HepG2 (cell line): ENCODE results near the gene SPAG7. TPM values are rescaled to one million over a fixed set of nuclear protein-coding genes. Genes with fewer than 3 reads are reported as not detected.

ENCODE experiments used
- GATAD1 ChIP-seq: IDR thresholded peaks from 2 replicates; pipeline ENCODE4 v1.6.1; 2016; ENCODE audit warnings: missing genetic modification reagents, missing compliant biosample characterization
- HIC2 ChIP-seq: sonication (generic); formaldehyde crosslinking; IDR thresholded peaks from 2 replicates; pipeline ENCODE4 v1.9.0; 2022; ENCODE audit warnings: low read depth, missing genetic modification reagents
- HMG20A ChIP-seq: IDR thresholded peaks from 2 replicates; pipeline ENCODE4 v1.6.1; 2016; ENCODE audit warnings: borderline replicate concordance
- KAT8 ChIP-seq: IDR thresholded peaks from 2 replicates; pipeline ENCODE4 v1.6.1; 2016; ENCODE audit warnings: missing genetic modification reagents, missing compliant biosample characterization
- PHF21A ChIP-seq: sonication (generic); formaldehyde crosslinking; IDR thresholded peaks from 2 replicates; pipeline ENCODE4 v1.5.0; 2020; ENCODE audit warnings: mild to moderate bottlenecking, missing genetic modification reagents
- SRSF1 ChIP-seq: fragments of 200-400 bp; formaldehyde crosslinking; optimal IDR thresholded peaks from 2 replicates; pipeline ENCODE3; 2017; ENCODE audit warnings: mild to moderate bottlenecking, low read depth, low read length, moderate library complexity
- SYNCRIP ChIP-seq: fragments of 200-400 bp; formaldehyde crosslinking; IDR thresholded peaks from 2 replicates; pipeline ENCODE4 v1.6.1; 2018; ENCODE audit warnings: mild to moderate bottlenecking, low read depth, low read length; ENCODE audit not compliant: insufficient read depth
- ZBTB33 ChIP-seq: sonication (generic); formaldehyde crosslinking; IDR thresholded peaks from 2 replicates; pipeline ENCODE4 v1.4.0; 2020; ENCODE audit warnings: missing genetic modification reagents
- ZNF407 ChIP-seq: sonication (generic); formaldehyde crosslinking; IDR thresholded peaks from one replicate; pipeline ENCODE4 v1.5.1; 2020; ENCODE audit warnings: mild to moderate bottlenecking, missing genetic modification reagents; ENCODE audit errors: not compliant biosample characterization
- ZNF629 ChIP-seq: sonication (generic); formaldehyde crosslinking; conservative IDR thresholded peaks from 2 replicates; pipeline ENCODE4 v1.5.0; 2020; ENCODE audit warnings: missing genetic modification reagents
- ZNF678 ChIP-seq: sonication (generic); formaldehyde crosslinking; IDR thresholded peaks from 2 replicates; pipeline ENCODE4 v1.4.0; 2020; ENCODE audit warnings: mild to moderate bottlenecking, missing genetic modification reagents
- ZNF75D ChIP-seq: sonication (generic); formaldehyde crosslinking; IDR thresholded peaks from 2 replicates; pipeline ENCODE4 v1.8.1; 2023; ENCODE audit warnings: missing genetic modification reagents, mild to moderate bottlenecking, borderline replicate concordance
- ZNF83 ChIP-seq: sonication (generic); formaldehyde crosslinking; IDR thresholded peaks from 2 replicates; pipeline ENCODE4 v1.4.0; 2020; ENCODE audit warnings: missing genetic modification reagents, mild to moderate bottlenecking, borderline replicate concordance
- polyA plus RNA-seq, 8 experiments: library from polyadenylated mRNA; depleted of rRNA in 3 of 8; stranded (reverse) in 7 of 8; unstranded in 1 of 8; fragments of >200 nt; fragmentation: Illumina TruSeq in 4 of 8; extraction: Trizol in 4 of 8; gene quantifications; 2 replicates each; pipeline versions ENCODE4 v1.2.1 to v1.2.3, GENCODE V29; 2011 to 2016; ENCODE audit warnings: low read depth in 4 of 8, missing spikeins in 1 of 8, mixed read lengths in 1 of 8; ENCODE audit not compliant: insufficient read depth in 1 of 8
- total RNA-seq, 5 experiments: library from RNA; depleted of rRNA; stranded (reverse); fragments of >200 nt; fragmentation: Illumina TruSeq; extraction: Trizol; gene quantifications; 2 replicates each; pipeline ENCODE4 v1.2.3, GENCODE V29; 2016; ENCODE audit warnings: low read depth in 1 of 5

Gene SPAG7
- total and polyA plus RNA-seq, 2 of the 13 experiments (the other 11 are each of a cell fraction or from before 2014, with no cell fraction given) = 51.0 to 59.0 TPM

GRCh38 chr17:4939796-4940554, 27.6 kb downstream of the SPAG7 start, which contains the start of the genes RNF167 and SLC25A11 (continued):
- TF ChIP-seq ZNF407 (CRISPR knock-in tag) (peak; percentile 19), PHF21A (CRISPR knock-in tag) (peak; percentile 46; the same call in 1 of the 2 replicates), HMG20A (CRISPR knock-in tag) (no peak), ZNF629 (CRISPR knock-in tag) (no peak), GATAD1 (peak; percentile 85), SRSF1 (no peak), ZBTB33 (no peak), ZNF75D (CRISPR knock-in tag) (no peak), ZNF83 (CRISPR knock-in tag) (no peak), KAT8 (CRISPR knock-in tag) (peak; percentile 86), SYNCRIP (no peak), ZNF678 (no peak), HIC2 (CRISPR knock-in tag) (no peak)
